T-helper 1 cell treated with Interleukin-12 subunit alpha and Interleukin-12 subunit beta and Interleukin-4 antibody, amounts not matched to agents 30 ng/mL and 1 ng/mL, for 36 hours (primary cell): ENCODE measurements around the gene TMEM109. TPM values are rescaled to one million over a fixed set of nuclear protein-coding genes. Genes with fewer than 3 reads are reported as not detected.

ENCODE experiments used
- intact Hi-C: fragments of 100-400 bp; cut with micrococcal nuclease; formaldehyde crosslinking; loops from one replicate; pipeline ENCODE4 v1.15.1; 2024
- total RNA-seq: library from RNA; stranded (reverse); gene quantifications from 2 replicates; pipeline ENCODE4 v1.2.3, GENCODE V29; 2022

The TMEM109 gene
- total RNA-seq, 1 donor from 2014 or later, result 103 TPM

- intact Hi-C loops, result no loop called here
Measured at GRCh38 chr11:60878245-60879101, 35.5 kb upstream of the TMEM109 start.

DNA sequence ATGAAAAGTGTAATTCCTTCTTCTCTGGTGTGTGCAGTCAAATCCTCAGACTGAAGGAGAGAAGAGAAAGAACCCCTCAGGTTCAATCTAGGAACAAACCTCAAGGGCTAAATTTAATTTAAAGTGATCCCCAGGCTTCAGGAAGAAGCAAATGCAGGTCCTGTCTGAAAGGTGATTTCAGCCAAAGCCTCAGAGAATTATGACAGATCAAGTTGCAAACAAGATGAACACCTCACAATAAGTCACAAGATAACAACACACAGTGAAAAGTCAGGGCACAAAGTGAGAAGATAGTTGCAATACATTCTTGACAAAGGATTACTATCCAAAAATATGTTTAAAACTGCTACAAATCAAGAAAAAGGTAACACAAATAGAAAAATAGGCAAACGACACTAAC is 34.9 kb upstream of the TMEM109 start:
- intact Hi-C loops, result no loop called here

- intact Hi-C loops, result no loop called here
Measured at GRCh38 chr11:60879971-60880588, 33.9 kb upstream of the TMEM109 start.

- intact Hi-C loops, result no loop called here
Measured at GRCh38 chr11:60880643-60881282, 33.2 kb upstream of the TMEM109 start.

GRCh38 chr11:60887556-60887955 is 26.4 kb upstream of the TMEM109 start:
- intact Hi-C loops, result loop anchor here (1.0 kb wide), 2 partner anchors 56 to 112 kb away; no protein-coding TSS in a partner anchor

DNA sequence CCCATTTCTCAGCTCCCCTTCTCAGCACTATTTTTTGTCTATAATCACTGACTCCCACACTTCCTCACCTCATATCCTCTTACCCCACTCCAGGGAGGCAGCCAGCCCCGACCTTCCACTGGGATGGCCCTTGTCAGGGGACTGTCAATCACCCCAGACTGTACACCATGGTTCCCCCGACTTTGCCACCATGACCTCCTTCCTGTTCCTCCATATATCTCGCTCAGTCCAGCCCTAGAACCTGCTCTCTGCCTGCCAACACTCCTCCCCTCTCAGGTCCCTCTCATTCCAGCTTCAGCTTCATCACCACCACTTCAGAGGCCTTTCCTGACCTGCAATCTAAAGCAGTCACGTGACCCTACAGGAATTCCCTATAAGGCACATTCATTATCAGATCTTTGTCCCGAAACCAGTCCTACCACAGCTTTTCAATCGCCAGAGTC is 24.1 kb upstream of the TMEM109 start:
- intact Hi-C loops, result no loop called here

DNA sequence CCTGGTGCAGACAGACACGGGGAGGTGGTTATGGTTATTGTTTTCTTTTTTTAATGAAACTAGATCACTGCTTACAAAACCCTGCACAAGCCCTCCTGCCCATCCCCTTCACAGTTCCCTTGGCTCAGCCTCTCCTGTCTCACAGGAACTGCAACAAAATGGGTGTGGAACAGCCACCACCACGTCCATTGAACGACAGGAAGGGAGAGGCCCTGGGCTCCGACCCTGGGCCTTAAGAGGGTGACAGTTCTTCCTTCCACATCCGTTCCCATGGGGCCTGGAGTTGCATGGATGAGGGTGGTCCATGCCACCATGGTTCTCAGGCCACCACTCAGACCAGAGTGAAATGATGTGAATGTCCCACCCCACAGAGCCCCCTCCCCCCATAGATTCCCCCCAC is 23.3 kb upstream of the TMEM109 start:
- intact Hi-C loops, result no loop called here

- intact Hi-C loops, result no loop called here
Measured at GRCh38 chr11:60891103-60891741, 22.7 kb upstream of the TMEM109 start.

- intact Hi-C loops, result no loop called here
Measured at GRCh38 chr11:60895687-60896086, 18.3 kb upstream of the TMEM109 start.

DNA sequence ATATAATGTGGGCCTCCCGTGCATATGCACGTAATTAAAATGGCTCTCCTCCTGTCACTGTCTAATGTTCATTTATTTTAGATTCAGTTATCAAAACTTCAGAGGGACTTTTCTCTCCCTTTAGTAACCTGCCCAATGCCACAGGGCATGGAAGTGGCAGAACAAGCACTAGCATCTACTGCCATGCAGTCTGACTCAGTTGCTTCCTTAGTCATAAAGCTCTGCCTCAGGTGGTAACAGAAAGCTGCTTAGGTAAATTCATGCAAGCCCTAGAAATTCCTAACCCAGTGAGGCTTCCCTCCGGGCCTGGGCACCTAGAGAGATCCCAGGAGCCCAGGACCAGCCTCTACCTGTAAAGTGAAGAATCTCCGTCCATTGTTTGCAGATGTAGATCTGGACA is 16.5 kb upstream of the TMEM109 start:
- intact Hi-C loops, result no loop called here

DNA sequence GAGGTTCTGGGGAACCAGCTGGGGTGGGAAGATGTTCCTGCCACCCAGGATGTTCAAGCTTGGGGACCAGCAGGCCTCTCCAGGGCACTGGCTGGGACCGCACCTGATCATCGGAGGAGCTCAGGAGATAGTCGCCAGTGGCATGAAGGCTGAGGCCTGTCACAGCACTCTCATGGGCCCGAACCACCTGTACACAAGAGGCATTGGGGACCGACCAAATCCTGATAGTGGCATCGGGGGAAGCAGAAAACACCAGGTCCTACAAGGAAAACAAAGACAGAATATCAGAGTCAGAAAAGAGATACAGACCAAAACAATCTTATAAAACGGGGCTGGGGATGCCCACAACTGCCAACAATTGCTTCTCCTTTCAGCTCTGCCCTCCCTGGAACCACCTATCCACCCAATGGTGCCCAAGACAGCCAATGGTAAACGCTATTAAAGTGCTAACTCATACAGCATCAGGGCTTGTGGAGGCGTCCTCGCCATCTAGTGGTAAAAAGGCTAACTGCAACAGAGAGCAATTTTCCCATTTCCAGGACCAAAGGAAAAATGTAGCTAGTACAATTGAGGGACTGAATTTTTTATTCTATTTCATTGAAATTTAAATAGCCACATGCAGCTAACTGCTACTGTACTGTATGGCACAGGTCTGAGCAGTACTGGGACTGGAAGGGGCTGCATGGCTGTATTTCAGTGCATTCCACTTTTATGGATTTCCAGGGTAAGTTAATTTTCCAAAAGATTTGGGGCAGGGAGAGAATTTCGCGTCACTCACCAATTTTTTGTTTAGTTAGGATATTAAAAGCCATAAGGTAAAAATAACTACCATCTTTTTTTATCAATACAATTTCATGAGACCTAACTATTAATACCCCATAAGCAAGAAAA is 14.7 kb upstream of the TMEM109 start:
- intact Hi-C loops, result loop anchor here (1.0 kb wide), 2 partner anchors 68 to 124 kb away; no protein-coding TSS in a partner anchor

GRCh38 chr11:60899977-60900376 is 14.0 kb upstream of the TMEM109 start:
- intact Hi-C loops, result loop anchor here (1.0 to 10.0 kb wide), 3 partner anchors 69 to 895 kb away; partner anchors contain the start of genes FEN1 and TMEM258

- intact Hi-C loops, result loop anchor here (10.0 kb wide), 1 partner anchor 894 kb away; the partner anchor contains the start of genes FEN1 and TMEM258
Measured at GRCh38 chr11:60900673-60901404, 13.1 kb upstream of the TMEM109 start.

DNA sequence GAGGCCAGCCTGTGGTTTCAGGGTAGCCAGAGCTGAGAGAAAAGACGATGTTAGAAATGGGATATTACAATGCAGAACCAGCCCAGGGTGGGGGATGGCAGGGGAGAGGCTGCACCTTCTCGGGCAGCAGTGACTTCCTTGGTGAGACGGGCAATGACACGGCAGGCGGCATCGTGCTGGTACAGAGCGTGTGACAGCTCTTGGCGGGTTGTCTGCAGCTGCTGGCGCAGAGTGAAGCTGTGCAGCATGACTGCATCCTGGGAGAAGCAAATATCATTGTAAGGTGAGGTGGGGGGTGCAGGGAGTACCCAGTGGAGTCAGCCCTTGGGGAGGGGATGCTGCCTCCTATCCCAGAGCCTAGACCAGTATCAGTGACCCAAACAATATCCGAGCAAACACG is 11.3 kb upstream of the TMEM109 start:
- intact Hi-C loops, result loop anchor here (10.0 kb wide), 1 partner anchor 892 kb away; the partner anchor contains the start of genes FEN1 and TMEM258

DNA sequence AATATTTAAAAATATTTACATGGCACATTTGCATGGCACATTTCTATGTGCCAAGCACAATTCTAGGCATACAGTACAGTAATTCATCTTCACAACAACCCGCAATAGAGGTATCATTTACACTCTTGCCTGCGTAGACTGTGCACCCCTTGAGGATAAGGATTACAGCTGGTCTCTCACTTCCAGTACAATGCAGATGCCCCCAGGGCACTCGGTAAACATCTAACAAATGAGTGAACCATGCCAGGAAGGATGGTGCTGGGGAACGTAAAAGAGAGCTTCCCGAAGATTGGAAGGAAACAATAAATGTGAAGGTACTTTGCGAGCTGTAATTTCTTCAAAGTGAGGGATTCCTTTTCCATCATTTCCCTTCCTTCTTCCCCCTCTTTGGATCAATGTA is 8.9 kb upstream of the TMEM109 start:
- intact Hi-C loops, result loop anchor here (10.0 kb wide), 1 partner anchor 890 kb away; the partner anchor contains the start of genes FEN1 and TMEM258

- intact Hi-C loops, result loop anchor here (1.0 to 10.0 kb wide), 11 partner anchors 10 to 1217 kb away; partner anchors contain the start of genes CCDC86, DDB1, FEN1 and SDHAF2
Measured at GRCh38 chr11:60905551-60906113, 8.3 kb upstream of the TMEM109 start.

DNA sequence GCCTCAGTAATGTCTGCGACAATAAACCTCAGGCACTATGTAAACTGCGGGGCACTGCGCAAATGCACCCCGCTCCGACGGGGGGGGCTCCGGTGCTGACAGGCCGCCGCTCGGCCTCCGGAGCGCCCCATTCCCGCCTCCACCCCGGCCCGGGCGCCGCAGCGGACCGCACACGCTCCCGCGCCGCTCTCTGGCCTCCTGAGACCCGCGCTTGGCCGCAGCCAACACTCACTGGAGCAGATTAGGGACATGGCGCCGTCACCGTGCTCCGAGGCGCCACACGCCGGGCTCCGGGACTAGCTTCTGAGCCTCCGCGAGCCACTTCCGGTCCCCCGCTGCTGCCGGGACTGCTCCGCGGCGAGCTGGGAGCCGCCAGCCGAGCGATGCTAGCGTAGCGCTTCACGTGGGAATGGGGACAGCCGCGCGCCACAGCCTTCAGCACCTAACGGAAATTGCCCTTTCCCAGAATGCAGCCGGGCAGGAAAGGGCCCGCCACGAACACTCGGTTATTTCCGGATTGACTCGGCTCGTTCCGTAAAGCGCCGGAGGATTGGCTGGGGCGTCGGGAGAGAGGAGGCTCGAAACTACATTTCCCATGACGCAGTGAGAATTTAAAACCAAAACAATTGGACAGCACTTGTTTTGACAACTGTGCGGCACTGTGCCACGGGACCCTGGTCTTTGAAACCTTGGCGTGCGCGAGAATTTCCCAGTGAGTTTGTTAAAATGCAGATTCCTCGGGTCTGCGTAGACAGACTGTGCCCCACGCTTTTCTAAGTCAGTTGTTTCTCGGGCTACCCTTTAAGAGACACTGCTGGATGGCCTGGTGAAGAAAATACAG is 7.6 kb upstream of the TMEM109 start, which contains the start of gene PRPF19:
Gene PRPF19 (minus strand): TSS at position 454 of the 841 bp plus-strand sequence. CDS start 203 bp downstream, at position 251.
- intact Hi-C loops, result loop anchor here (1.0 to 10.0 kb wide), 11 partner anchors 9 to 1216 kb away; partner anchors contain the start of genes CCDC86, DDB1, FEN1 and SDHAF2

DNA sequence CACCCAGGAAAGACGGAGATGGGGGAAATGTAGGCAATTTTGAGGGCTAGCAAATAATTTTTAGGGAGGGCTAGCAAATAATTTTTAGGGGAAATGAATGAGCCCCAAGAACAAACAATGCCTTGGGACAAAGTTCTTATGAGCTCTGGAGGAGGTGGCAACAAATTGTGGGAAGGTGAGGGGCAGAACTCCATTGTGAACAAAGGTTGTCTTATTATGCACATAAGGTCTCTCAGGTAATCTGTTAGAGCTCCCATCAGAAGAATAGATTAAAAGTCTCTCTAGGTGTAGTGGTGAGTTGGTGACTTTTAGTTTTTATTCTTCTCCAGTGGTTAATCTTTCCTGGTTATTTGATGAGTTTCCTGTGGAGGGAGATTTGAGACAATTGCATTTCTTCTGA is 5.2 kb upstream of the TMEM109 start:
- intact Hi-C loops, result loop anchor here (10.0 kb wide), 1 partner anchor 886 kb away; the partner anchor contains the start of genes FEN1 and TMEM258
